ENCODE measurements around the gene LYRM1.

The LYRM1 gene

DNA sequence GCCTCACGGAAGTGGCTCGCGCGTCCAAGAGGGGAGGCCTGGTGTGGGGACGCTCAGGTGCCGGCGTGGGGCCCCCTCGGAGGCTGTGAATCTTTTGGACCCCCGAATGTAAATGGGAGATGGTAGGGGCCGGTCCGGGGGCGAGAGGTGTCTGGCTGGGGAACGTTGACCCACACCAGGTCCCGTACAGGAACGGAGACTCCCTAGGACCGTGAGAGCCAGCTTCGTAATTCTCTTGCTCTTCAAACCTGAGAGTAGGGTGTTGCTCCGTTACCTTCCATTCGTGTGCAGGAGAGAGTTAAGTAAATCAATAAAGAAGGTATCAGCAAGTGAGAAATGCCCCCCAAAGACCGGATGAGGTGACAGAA is 481 bp downstream of the LYRM1 start:
- Histone ChIP-seq H3K4me3 (peak overlapping the region; percentile 95), H3K27ac (peak overlapping the region; percentile 86 to 100)
- no peak for DNase-seq (ENCODE audit: low spot score)
- TF ChIP-seq, protein P1, sequence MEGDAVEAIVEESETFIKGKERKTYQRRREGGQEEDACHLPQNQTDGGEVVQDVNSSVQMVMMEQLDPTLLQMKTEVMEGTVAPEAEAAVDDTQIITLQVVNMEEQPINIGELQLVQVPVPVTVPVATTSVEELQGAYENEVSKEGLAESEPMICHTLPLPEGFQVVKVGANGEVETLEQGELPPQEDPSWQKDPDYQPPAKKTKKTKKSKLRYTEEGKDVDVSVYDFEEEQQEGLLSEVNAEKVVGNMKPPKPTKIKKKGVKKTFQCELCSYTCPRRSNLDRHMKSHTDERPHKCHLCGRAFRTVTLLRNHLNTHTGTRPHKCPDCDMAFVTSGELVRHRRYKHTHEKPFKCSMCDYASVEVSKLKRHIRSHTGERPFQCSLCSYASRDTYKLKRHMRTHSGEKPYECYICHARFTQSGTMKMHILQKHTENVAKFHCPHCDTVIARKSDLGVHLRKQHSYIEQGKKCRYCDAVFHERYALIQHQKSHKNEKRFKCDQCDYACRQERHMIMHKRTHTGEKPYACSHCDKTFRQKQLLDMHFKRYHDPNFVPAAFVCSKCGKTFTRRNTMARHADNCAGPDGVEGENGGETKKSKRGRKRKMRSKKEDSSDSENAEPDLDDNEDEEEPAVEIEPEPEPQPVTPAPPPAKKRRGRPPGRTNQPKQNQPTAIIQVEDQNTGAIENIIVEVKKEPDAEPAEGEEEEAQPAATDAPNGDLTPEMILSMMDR (IDR thresholded peaks at IDR 0.05) = no peak

DNA sequence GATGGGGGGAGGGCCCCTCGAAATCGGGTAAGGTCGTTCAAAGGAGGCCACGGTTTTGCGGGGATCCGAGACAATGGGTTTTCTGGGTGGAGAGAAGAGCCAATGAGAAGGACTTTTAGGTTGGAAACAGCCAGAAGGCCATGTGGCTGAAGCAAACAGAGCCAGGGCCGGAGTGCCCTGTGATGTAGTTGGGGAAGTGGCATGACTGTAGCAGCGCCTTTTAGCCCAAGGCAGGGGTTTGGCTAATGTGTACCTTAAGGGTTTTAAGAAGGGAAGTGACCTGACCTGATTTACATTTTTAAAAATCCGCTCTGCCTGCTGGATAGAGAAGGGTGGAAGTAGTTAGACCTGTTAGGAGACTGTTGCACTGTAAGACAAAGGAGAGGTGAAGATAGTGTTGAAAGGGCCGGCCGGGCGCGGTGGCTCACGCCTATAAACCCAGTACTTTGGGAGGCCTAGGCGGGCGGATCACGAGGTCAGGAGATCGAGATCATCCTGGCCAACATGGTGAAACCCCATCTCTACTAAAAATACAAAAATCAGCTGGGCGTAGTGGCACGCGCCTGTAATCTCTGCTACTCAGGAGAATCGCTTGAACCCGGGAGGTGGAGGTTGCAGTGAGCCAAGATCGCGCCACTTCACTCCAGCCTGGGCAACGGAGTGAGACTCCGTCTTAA is 1.0 kb downstream of the LYRM1 start:
- peak; percentile 82 for DNase-seq (ENCODE audit: low spot score)
- peak overlapping the region; percentile 86 to 100 for H3K27ac ChIP-seq
- peak overlapping the region; percentile 95 for H3K4me3 ChIP-seq
- TF ChIP-seq, protein P1 (IDR thresholded peaks at IDR 0.05) = no peak

DNA sequence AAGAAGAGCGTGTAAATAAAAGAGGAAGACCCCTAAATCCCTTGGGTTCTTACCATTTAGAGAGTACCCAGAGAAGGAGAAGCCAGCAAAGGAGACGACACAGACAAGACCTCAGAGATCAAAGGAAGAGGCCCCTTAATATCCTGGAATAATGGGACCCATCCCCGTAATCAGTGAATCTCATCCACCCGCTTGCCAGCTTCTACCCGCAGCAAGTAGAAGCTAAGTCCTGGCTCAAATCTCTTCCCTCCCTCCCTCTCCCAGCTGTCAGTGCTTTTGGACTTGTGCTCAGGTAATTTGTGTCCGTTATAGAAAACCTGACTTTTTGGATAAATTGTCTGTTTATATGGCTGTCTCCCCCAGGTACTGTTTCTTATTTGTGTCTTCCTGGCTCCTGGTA is 1.9 kb downstream of the LYRM1 start:
- H3K4me3 ChIP-seq = peak overlapping the region; percentile 95
- H3K27ac ChIP-seq = peak overlapping the region; percentile 86 to 100
- DNase-seq (ENCODE audit: low spot score) = no peak
- TF ChIP-seq, protein P1 (IDR thresholded peaks at IDR 0.05) = no peak

DNA sequence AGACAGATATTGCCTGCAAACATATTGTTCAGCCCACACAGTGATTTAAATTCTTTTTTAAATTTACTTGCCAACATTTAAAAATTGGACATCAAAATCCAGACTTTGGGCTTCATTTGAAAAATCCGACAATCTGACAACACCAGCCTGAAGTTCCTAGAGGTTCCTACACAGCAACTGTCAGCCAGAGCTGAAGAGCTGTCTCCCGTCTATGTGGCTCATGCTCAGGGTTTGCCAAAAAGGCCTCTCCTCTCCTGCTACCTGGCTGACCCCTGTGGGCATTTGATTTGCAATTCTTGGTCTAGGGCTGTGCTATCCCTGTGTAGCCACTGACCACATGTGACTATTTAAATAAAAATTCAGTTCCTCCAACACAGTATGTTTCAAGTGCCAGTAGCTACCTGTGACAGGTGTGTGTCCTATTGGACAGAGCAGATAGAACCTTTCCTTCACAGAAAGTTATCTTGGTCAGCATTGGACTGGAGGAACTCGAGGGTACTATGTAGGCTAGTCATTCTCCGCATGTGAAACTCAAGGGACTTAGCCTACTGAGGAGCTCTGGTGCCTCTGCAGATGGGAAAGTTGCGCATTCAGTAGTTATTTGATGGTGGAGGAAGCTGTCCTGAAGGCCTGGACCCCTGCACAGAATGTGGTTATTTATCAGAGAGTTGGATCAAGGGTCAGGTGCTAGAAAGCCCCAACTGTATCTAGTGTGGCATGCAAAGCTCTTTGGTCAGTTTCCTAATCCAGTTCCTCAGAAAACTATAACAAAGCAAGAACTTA is 2.7 kb downstream of the LYRM1 start:
- TF ChIP-seq, protein P1 (IDR thresholded peaks at IDR 0.05) = no peak
- peak overlapping the region; percentile 86 to 100 for H3K27ac ChIP-seq
- peak overlapping the region; percentile 5 for H3K4me3 ChIP-seq

DNA sequence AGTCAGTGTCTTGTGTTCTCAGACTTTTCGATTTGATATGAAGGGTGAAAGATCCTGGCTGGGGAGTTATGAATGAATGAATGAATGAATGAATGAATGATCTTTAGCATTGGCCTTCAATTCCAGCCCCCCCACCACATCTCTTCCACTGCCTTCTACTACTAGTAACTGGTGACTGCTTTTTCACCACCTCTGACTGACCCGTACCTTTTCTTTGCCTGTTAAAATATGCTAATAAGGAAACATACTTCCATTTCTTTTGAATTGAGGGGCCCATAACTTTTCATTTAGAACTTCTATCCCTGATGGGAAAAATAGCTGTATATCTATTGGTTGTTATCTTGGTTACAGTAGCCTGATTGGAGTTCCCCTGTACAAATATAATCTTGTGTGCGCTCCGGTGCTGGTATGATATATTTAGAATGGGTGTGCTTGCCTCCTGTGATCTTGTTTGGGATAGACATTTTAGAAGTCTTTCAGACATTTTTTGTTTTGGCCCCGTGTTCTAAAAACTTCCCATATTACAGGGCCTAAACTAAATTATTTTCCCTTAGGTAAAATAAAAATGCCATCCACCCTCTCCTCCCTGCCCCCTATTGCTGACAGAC is 3.4 kb downstream of the LYRM1 start:
- DNase-seq (ENCODE audit: low spot score) = no peak
- peak overlapping the region; percentile 86 to 100 for H3K27ac ChIP-seq
- TF ChIP-seq, protein P1 (IDR thresholded peaks at IDR 0.05) = no peak
- peak overlapping the region; percentile 27 for H3K4me3 ChIP-seq

More for the DNA sequence above, 2.7 kb downstream of the LYRM1 start:
- DNase-seq (ENCODE audit: low spot score) = no peak

DNA sequence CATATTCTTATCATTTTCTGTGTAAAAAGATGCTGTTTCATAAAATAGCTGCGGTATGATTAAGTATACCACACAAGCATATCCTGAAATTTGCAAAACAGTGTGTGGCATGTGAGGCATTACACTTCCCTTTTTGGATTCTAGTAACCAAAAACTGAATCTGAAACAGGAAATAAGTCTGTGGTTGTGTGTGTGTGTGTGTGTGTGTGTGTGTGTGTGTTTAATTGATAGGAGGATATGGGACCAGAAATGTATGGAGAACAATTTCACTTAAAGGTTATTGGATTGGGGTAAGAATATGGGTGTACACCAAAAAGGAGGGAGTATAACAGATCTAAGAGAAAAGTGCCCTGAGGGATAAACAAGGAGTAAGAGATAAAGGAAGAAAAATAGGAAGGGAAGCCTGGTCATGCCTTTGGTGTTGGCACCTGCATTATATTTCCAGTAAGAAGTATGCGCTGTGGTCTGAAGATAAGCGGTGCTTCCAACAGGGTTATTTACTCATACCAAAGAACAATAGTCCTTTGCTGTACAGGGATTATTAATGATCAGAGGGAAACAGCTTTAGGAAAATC is 4.0 kb downstream of the LYRM1 start:
- TF ChIP-seq, protein P1 (IDR thresholded peaks at IDR 0.05) = no peak
- Histone ChIP-seq H3K4me3 (peak overlapping the region; percentile 27), H3K27ac (peak overlapping the region; percentile 86 to 100)
- DNase-seq (ENCODE audit: low spot score) = no peak

Measured in coronary artery (tissue), 2 donors.